Activated T-cell treated with anti-CD3 and anti-CD28 coated beads, Interleukin-2, amount 50 U/mL, for 72 hours (primary cell): ENCODE results near the gene NFIL3. TPM values are rescaled to one million over a fixed set of nuclear protein-coding genes. Genes with fewer than 3 reads are reported as not detected.
A peak's percentile ranks its signal among the peaks of the same experiment; 100 is the strongest.

Experiments
- ATAC-seq, 2 donors: fragments of 150-1000 bp; cut with Tn5 transposase; replicated peaks in 1 of 2; 2 replicates each; pipeline ENCODE4 v1.10.0; 2021; ENCODE audit warnings: moderate library complexity in 2 of 2, mild to moderate bottlenecking in 1 of 2
- DNase-seq, 2 donors: peaks; one replicate each; pipeline ENCODE4 v3.0.0; 2021 to 2022; ENCODE audit warnings: mixed read lengths in 1 of 2
- H3K27ac Mint-ChIP-seq: one replicate; pipeline ENCODE4 v1.8.0; 2022; ENCODE audit warnings: mild to moderate bottlenecking, moderate library complexity, mixed read lengths
- H3K27me3 Mint-ChIP-seq: one replicate; pipeline ENCODE4 v1.8.0; 2022; ENCODE audit warnings: low read depth, mixed read lengths
- H3K36me3 Mint-ChIP-seq, 2 donors: one replicate each; pipeline ENCODE4 v1.8.0; 2022; ENCODE audit warnings: mixed read lengths in 2 of 2, mild to moderate bottlenecking in 1 of 2; ENCODE audit not compliant: insufficient read depth in 2 of 2
- H3K4me1 Mint-ChIP-seq: one replicate; pipeline ENCODE4 v1.8.0; 2022; ENCODE audit warnings: low read depth, mixed read lengths
- H3K4me3 Mint-ChIP-seq, 2 donors: one replicate each; pipeline ENCODE4 v1.8.0; 2022; ENCODE audit warnings: mild to moderate bottlenecking in 2 of 2, mixed read lengths in 2 of 2, moderate library complexity in 2 of 2
- H3K9me3 Mint-ChIP-seq, 2 donors: one replicate each; pipeline ENCODE4 v1.8.0; 2022; ENCODE audit warnings: mixed read lengths in 2 of 2
- total RNA-seq, 2 donors: library from RNA; stranded (reverse); gene quantifications; one replicate each; pipeline ENCODE4 v1.2.3, GENCODE V29; 2022

NFIL3 gene
- total RNA-seq, 2 donors from 2014 or later, result 208 to 246 TPM

DNA sequence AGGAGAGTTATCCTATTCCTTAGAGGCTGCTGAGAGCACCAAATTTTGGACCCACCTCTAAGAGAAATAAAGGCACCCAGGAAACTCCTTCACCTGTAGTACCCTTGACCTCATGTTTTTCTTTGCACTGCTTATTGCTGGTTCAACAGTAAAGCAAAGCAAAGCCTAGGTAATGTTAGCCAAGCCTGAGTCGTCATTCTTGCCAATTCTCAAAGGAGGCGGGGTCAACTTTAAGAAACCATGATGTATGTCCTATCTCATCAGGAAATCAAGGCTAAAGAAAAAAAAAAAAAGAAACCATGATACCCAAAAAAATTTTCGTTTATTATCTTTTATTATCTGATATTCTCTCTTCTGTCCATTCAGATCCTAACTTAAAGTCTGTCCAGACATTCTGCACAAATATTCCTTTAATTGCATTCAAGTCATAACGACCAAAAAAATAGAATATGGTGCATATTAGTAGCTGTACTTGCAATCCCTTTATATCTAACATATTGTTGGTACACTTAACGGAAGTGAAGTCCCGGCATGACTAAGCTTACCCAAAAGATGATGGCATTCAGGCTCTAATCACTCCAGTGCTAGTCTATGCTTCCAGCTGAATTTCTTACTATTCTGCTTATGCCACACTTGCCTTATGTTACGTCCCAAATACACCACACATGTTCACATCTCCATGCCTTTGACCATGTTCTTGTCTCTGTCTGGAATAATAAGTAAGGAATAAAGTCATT is 63.7 kb downstream of the NFIL3 start:
- Mint-ChIP-seq H3K36me3 (peaks cover 33 to 51% of the 10 kb centered on the region in 2 donors), H3K27me3 (no peaks in the 10 kb centered on the region), H3K27ac (peak overlapping the region; percentile 100), H3K9me3 (no peaks in the 10 kb centered on the region), H3K4me3 (peak overlapping the region; percentile 96 to 99), H3K4me1 (peaks cover 74% of the 10 kb centered on the region)
- ATAC-seq, result peak; percentile 40 to 49
- DNase-seq, result peak; percentile 48 to 50

DNA sequence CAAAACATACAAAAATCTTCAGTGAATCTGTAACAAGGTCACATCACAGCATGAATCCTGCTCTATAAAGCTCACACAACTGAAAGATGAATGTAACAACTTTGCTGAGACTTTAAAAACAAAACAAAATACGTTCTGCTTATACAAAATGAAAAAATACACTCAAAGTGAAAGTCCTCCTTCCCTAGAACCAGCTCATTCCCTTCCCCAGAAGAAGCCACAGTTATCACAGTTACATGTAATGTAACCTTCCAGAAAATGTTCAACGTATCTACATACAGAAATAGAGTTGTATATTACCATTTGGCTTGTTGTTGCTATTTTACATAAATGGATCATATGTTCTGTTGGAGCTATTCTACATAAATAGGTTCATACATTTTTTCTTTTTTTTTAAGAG is 64.5 kb downstream of the NFIL3 start:
- no peaks in the 10 kb centered on the region for H3K9me3 Mint-ChIP-seq
- DNase-seq, result no peak
- no peaks in the 10 kb centered on the region for H3K27me3 Mint-ChIP-seq
- peak overlapping the region; percentile 100 for H3K27ac Mint-ChIP-seq
- ATAC-seq, result peak; percentile 71 to 72
- H3K36me3 Mint-ChIP-seq, result peaks cover 33 to 57% of the 10 kb centered on the region in 2 donors
- peak overlapping the region; percentile 96 to 99 for H3K4me3 Mint-ChIP-seq
- H3K4me1 Mint-ChIP-seq, result peaks cover 79% of the 10 kb centered on the region

Other genes with a start within 250 kb of the NFIL3 start
- gene AUH, start 61.9 kb downstream of the NFIL3 start, total RNA-seq, result 10 to 100 TPM; 71.5 to 85.8 TPM